H7 (cell line): ENCODE results near the gene PTPN7. TPM values are rescaled to one million over a fixed set of nuclear protein-coding genes. Genes with fewer than 3 reads are reported as not detected.

Source experiments
- DNase-seq: peaks from one replicate; pipeline ENCODE4 v3.0.0; 2012
- H3K27me3 ChIP-seq: 2 replicates; pipeline ENCODE4 v1.6.0; 2011; ENCODE audit warnings: mild to moderate bottlenecking, low read length; ENCODE audit not compliant: control insufficient read depth, insufficient read depth
- H3K36me3 ChIP-seq: replicated peaks from 2 replicates; pipeline ENCODE4 v1.5.1; 2011; ENCODE audit warnings: low read length; ENCODE audit not compliant: control insufficient read depth, insufficient read depth
- H3K4me3 ChIP-seq: 2 replicates; pipeline ENCODE4 v1.5.1; 2011; ENCODE audit warnings: low read depth, mild to moderate bottlenecking, control low read depth, low read length, moderate library complexity; ENCODE audit not compliant: insufficient read depth
- total RNA-seq: library from RNA; depleted of rRNA; stranded (reverse); fragments of >200 nt; shearing (Covaris generic); gene quantifications from 2 replicates; pipeline ENCODE4 v1.2.3, GENCODE V29; 2014

Gene PTPN7
- total RNA-seq, 1 experiment from 2014 or later = 0.24 TPM

DNA sequence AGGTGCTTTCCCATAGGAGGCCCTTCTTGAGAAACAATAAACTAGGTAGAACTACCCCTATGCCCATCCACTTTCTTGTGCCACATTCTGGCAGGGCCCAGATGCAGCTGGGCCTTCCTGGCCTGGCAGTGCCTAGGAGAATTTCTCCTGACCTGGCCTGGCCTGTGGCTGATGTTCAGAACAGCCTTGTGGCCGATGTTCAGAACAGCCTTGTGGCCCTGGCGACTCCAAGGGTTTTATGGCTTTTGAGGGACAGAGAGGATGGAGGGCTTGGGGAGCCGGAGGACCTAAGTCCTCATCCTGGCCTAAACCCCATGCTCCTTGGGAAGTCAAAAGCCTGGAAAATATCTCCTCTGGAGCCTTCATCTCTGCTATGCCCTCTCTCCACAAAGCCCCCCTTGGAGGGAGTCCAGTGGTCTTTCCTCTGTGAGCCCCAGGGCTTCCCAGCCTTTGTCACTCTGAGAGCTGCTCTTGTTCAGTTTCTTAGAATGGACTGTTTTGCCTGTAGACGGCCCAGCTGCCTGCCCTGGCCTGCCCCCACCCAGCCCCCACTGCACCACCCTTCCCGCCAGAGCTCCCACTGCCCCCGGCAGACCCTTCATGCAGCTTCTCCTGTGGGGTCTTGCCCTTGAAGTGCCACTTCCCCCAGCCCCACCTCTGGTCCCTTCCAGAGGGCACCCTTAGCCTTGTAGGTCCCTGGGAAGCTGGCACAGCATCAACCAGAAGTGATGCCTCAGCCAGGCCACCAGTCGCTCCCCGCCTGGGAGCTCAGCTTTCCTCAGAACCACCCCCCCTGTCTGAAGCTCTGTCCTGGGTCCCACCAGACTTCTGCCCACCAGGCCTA is 30.7 kb downstream of the PTPN7 start:
- no peak overlapping the region for H3K4me3 ChIP-seq
- H3K27me3 ChIP-seq = no peaks in the 10 kb centered on the region
- DNase-seq = peak; percentile 63
- H3K36me3 ChIP-seq = peaks cover 10% of the 10 kb centered on the region

DNA sequence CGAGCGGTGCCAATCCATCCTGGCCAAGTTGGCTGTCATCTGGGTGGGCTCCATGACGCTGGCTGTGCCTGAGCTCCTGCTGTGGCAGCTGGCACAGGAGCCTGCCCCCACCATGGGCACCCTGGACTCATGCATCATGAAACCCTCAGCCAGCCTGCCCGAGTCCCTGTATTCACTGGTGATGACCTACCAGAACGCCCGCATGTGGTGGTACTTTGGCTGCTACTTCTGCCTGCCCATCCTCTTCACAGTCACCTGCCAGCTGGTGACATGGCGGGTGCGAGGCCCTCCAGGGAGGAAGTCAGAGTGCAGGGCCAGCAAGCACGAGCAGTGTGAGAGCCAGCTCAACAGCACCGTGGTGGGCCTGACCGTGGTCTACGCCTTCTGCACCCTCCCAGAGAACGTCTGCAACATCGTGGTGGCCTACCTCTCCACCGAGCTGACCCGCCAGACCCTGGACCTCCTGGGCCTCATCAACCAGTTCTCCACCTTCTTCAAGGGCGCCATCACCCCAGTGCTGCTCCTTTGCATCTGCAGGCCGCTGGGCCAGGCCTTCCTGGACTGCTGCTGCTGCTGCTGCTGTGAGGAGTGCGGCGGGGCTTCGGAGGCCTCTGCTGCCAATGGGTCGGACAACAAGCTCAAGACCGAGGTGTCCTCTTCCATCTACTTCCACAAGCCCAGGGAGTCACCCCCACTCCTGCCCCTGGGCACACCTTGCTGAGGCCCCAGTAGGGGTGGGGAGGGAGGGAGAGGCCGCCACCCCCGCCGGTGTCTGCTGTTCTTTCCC is 32.4 kb downstream of the PTPN7 start:
- Histone ChIP-seq H3K27me3 (no peaks in the 10 kb centered on the region), H3K36me3 (peaks cover 2% of the 10 kb centered on the region; the same call in 1 of the 2 replicates)

DNA sequence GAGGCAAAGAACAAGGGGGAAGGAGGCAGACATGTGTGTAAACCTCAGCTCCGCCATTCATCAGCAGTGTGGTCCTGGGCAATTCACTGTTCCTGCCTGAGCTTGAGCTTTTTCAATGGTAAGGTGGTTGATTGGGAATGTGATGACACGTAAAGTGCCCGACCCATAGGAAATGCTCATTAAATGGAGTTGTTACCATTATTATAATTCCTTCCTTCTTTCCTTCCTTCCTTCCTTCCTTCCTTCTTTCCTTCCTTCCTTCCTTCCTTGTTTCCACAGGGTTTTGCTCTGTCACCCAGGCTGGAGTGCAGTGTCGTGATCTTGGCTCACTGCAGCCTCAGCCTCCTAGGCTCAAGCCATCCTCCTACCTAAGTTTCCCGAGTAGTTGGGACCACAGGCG is 33.3 kb downstream of the PTPN7 start:
- H3K4me3 ChIP-seq = no peak overlapping the region
- no peaks in the 10 kb centered on the region for H3K27me3 ChIP-seq
- H3K36me3 ChIP-seq = no peaks in the 10 kb centered on the region
- no peak for DNase-seq

More for the DNA sequence above, 32.4 kb downstream of the PTPN7 start:
- no peak overlapping the region for H3K4me3 ChIP-seq
- DNase-seq = no peak

DNA sequence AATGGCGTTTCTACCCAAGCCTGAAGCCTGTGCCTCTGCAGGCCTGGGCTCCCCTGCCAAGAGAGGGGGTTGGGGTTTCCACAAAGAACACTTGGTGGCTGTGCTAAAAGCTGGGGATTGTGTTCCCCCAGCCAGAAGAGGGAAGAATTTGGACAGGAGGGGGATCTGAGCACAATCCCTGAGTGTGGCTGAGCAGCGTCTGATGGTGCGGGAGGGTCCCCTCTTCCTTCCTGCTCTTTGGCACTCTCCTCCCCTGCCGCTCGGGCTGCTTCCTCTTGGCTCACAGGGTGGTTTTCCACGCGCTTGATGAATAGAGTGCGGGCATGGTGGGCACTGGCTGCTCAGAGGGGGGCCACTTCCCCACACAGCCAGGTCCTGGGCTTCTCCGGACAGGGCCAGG is 34.0 kb downstream of the PTPN7 start:
- peak; percentile 58 for DNase-seq
- Histone ChIP-seq H3K36me3 (no peaks in the 10 kb centered on the region), H3K4me3 (no peak overlapping the region), H3K27me3 (no peaks in the 10 kb centered on the region)

DNA sequence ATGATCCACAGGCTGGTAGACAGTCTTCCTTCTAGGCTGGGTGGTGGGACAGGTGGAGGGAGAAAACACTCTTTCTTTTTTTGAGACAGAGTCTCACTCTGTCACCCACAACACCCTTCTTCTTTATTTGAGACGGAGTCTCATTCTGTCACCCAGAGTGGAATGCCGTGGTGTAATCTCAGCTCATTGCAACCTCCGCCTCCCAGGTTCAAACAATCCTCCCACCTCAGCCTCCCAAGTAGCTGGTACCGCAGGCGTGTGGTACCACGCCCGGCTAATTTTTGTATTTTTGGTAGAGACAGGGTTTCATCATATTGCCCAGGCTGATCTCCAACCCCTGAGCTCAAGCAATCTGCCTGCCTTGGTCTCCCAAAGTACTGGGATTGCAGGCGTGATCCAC is 34.8 kb downstream of the PTPN7 start:
- Histone ChIP-seq H3K36me3 (no peaks in the 10 kb centered on the region), H3K4me3 (no peak overlapping the region), H3K27me3 (no peaks in the 10 kb centered on the region)
- DNase-seq = no peak

DNA sequence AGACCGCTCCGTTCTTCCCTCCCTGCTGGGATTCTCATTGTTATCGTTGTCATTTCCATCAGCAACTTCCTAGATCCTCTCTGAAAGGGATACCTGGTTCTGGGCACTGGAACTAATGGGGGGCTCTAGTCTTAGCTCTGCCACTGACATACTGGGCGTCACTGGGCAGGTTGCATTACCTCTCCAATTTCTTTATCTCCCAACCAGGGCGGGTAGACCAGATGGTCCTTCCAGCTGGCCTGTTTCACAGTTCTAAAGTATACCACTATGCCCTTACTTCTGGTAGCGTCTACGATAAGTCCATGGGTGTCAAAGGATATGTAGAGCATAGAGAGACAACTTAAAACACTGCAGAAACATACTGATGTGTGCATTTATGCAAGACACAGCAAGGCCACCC is 36.3 kb downstream of the PTPN7 start:
- H3K36me3 ChIP-seq = no peaks in the 10 kb centered on the region
- no peak for DNase-seq
- H3K27me3 ChIP-seq = no peaks in the 10 kb centered on the region
- H3K4me3 ChIP-seq = no peak overlapping the region

DNA sequence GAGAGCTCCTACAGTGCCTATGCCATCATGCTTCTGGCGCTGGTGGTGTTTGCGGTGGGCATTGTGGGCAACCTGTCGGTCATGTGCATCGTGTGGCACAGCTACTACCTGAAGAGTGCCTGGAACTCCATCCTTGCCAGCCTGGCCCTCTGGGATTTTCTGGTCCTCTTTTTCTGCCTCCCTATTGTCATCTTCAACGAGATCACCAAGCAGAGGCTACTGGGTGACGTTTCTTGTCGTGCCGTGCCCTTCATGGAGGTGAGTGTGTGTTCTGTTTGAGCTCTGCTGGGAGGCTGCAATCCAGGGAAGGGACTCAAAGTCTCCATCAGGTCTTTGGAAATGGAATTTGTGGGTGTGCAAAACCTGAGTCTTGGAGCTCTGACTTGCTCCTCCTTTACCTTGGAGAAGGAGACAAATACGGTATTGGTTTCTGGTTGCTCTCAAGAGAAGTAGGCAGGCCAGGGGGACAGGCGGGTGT is 37.0 kb downstream of the PTPN7 start:
- no peak for DNase-seq
- Histone ChIP-seq H3K27me3 (no peaks in the 10 kb centered on the region), H3K4me3 (no peak overlapping the region), H3K36me3 (no peaks in the 10 kb centered on the region)

DNA sequence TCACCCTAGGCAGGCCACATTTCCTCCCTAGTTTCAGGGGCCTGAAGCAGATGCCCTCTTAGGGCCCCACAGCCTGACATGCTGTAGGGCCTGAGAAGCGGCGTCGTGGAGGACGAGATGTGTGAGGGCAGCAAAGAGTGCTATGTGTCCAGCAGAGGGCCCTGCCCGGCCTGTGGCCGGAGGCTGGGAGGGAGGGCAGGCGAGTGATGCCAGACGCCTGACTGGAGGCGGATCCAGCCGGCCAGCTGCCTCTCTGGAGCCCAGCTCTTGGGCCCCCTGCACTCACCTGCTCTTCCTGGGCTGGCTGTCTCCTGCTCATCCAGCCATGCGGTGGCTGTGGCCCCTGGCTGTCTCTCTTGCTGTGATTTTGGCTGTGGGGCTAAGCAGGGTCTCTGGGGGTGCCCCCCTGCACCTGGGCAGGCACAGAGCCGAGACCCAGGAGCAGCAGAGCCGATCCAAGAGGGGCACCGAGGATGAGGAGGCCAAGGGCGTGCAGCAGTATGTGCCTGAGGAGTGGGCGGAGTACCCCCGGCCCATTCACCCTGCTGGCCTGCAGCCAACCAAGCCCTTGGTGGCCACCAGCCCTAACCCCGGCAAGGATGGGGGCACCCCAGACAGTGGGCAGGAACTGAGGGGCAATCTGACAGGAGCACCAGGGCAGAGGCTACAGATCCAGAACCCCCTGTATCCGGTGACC is 37.6 kb downstream of the PTPN7 start, which contains the start of gene GPR37L1:
Gene GPR37L1, plus strand, starts transcription at position 279 of the 697 bp plus-strand sequence. Its CDS starts 47 bp downstream, at position 326.
- H3K27me3 ChIP-seq = no peaks in the 10 kb centered on the region
- H3K4me3 ChIP-seq = no peak within 1 kb of the TSS
- DNase-seq = peak; percentile 94
- H3K36me3 ChIP-seq = no peaks in the 10 kb centered on the region

DNA sequence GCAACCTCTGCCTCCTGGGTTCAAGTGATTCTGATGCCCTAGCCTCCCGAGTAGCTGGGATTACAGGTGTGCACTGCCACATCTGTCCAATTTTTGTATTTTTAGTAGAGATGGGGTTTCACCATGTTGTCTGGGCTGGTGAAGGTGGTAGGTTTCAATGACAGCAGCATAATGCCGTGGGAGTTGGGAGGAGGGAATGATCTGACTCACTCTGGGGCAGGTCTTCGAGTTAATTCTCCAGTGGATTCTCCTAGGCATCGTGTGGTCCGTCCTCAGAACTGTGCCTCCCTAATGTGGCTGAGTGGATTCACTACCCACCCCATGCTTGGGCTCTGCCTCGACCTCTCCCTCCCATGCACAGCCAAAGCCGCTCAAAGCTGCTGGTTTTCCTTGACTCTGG is 39.4 kb downstream of the PTPN7 start:
- no peak overlapping the region for H3K4me3 ChIP-seq
- H3K27me3 ChIP-seq = no peaks in the 10 kb centered on the region
- no peaks in the 10 kb centered on the region for H3K36me3 ChIP-seq
- no peak for DNase-seq

DNA sequence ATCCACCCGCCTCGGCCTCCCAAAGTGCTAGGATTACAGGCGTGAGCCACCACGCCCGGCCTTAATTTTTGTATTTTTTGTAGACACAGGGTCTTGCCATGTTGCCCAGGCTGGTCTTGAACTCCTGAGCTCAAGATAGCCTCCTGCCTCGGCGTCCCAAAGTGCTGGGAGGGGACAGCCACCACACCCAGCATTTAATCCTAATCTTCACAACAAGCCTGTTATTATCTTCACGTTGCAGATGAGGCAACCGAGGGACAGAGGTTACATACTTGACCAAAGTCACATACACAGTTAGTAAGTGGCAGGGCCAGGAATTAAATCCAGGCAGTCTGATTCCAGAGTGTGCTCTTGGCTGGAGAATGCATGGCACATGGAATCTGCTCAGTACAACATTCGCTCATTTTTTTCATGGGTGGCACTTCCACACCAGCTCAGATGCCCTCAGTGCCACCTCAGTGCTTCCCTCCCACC is 42.5 kb downstream of the PTPN7 start:
- H3K27me3 ChIP-seq = no peaks in the 10 kb centered on the region
- no peak overlapping the region for H3K4me3 ChIP-seq
- no peak for DNase-seq
- no peaks in the 10 kb centered on the region for H3K36me3 ChIP-seq

DNA sequence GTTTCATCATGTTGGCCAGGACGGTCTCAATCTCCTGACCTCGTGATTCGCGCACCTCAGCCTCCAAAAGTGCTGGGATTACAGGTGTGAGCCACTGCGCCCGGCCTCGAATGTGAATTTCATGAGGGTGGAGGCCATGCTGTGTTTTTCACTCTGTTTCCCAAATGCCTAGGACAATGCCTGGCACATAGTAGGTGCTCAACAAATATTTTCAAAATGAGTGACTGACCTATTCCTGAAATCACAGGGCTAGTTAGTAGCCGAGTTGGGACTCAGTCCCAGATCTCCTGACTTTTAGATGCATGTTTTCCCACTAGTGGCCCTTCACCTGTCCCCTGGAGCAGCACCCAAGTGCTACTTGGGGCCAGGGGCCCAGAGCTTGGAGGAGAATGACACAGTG is 44.1 kb downstream of the PTPN7 start:
- H3K27me3 ChIP-seq = no peaks in the 10 kb centered on the region
- no peak overlapping the region for H3K4me3 ChIP-seq
- no peaks in the 10 kb centered on the region for H3K36me3 ChIP-seq
- no peak for DNase-seq

DNA sequence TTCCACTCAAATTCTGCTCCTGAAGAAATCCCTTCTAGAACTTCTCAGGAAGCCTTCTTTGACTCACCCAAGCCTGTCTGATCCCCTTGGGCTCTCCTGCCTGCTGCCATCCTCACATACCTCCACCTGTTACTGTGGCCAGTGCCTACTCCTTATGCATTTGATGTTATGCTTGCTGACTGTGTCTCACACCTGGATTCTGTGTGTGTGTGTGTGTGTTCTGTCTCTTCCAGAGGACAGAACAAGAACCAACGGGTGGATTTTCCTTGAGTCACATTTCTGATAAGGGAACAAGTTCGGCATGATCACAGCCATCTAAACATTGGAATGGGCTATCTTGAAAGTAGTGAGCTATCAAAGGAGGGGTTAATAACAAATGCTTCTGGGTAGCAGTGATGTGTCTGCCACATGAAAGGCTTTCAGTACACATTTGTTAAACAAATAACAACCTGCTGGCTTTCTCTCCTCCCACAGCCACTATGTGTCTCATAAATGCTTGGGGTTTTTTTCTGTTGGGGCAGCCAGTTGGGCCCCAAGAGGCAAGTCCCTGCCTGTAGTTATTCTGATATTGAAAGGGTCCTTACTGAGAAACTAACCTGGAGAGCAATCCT is 46.6 kb downstream of the PTPN7 start:
- no peaks in the 10 kb centered on the region for H3K36me3 ChIP-seq
- H3K4me3 ChIP-seq = no peak overlapping the region
- peak; percentile 8 for DNase-seq
- H3K27me3 ChIP-seq = no peaks in the 10 kb centered on the region

DNA sequence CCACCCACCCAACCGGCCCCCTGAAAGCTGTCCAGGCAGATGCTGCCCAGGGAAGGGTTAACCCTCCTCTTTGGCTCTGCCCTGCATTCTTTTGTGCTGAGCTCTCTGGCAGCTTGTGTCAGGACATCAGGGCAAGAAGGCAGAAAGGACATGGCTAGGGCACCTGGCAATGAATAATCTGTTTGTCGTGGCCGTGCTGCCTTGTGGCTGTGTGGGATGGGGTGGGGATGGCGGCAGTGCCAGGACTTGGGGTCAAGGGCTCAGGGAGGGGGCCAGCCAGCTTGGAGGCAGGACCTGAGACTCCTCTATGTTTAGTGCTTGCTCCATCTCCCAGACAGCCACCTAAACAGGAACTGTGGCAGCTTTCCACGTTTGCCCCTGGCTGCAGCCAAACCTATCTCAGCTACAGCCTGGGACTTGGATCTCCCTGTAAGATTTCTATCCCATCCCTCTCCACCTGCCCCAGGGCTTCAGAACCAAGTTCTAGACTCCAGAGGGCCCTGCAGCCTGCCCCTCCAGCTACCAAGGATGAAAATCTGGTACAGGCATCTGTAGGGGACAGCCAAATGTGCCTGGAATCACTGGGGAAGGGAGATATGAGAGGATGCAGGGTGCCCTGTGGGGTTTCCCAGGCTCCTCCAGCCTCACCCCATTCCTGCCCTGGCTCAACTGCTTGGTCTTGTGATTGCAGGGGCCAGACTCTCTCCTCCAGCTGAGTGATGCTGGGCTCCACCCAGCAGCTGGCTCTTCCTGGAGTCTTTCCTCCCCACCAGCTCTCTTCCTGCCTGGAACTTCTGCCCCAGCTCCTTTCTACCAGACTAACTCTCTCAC is 47.3 kb downstream of the PTPN7 start:
- no peak overlapping the region for H3K4me3 ChIP-seq
- DNase-seq = peak; percentile 58
- H3K36me3 ChIP-seq = no peaks in the 10 kb centered on the region
- no peaks in the 10 kb centered on the region for H3K27me3 ChIP-seq
